ENCODE results near the gene CLCN6.
A peak's percentile ranks its signal among the peaks of the same experiment; 100 is the strongest.

CLCN6 gene

DNA sequence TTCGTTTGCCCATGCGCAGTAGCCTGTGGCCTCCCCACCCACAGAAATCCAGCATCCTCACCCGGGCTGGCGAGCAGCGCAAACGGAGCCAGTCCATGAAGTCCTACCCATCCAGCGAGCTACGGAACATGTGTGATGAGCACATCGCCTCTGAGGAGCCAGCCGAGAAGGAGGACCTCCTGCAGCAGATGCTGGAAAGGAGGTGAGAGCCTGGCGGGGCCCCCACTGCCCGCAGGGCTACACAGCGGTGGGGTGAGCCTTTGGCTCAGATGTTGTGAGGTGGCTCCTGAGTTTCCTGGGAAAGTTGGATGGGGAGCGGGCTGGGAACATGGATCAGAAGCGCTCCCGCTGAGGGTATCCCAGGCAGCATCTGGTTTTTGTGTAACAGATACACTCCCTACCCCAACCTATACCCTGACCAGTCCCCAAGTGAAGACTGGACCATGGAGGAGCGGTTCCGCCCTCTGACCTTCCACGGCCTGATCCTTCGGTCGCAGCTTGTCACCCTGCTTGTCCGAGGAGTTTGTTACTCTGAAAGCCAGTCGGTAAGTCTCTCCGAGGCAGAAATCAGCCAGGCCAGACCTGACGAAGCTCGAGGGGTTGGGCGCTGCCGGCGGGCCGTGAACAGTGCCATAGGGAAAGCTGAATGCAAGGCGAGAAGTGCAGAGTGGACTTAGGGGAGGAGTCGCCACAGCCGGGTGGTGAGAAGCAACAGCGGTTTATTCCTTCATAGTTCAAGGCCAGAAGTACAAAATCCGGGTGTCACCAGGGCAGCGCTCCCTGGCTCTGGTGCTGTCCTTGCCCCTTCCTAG, 31.2 kb downstream of the CLCN6 start:
- TF ChIP-seq, protein P1, sequence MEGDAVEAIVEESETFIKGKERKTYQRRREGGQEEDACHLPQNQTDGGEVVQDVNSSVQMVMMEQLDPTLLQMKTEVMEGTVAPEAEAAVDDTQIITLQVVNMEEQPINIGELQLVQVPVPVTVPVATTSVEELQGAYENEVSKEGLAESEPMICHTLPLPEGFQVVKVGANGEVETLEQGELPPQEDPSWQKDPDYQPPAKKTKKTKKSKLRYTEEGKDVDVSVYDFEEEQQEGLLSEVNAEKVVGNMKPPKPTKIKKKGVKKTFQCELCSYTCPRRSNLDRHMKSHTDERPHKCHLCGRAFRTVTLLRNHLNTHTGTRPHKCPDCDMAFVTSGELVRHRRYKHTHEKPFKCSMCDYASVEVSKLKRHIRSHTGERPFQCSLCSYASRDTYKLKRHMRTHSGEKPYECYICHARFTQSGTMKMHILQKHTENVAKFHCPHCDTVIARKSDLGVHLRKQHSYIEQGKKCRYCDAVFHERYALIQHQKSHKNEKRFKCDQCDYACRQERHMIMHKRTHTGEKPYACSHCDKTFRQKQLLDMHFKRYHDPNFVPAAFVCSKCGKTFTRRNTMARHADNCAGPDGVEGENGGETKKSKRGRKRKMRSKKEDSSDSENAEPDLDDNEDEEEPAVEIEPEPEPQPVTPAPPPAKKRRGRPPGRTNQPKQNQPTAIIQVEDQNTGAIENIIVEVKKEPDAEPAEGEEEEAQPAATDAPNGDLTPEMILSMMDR (IDR thresholded peaks at IDR 0.05; ENCODE audit: low read depth, low read length) = no peak

DNA sequence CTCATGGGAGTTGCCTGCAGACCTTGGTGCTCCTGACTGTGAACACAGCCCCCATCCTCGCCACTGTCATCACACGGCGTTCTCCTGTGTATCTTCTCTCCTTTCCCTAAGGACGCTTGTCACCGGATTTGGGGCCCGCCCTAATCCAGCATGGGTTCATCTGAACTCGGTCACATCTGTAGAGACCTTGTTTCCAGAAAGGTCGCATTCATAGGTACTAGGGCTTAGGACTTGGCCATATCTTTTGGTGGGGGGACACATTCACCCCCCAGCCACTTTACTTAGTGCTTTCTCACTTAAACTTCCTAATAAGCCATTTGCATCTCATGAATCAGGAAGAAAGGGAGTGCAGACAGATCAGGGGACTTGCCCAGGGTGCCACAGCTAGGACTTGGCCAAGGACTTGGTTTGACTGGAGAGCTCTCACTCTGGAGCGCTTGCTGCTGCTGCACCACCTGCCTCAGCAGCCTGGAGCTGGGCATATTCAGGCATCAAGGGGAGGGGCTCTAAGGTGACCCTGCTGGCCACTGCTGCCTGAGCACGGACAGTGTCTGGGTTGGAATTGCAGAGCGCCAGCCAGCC, 31.9 kb downstream of the CLCN6 start:
- DNase-seq (ENCODE audit: extremely low read depth, low read depth) = no peak
- TF ChIP-seq, protein P1 (IDR thresholded peaks at IDR 0.05; ENCODE audit: low read depth, low read length) = no peak

More for the DNA sequence above, 31.2 kb downstream of the CLCN6 start:
- DNase-seq (ENCODE audit: extremely low read depth, low read depth) = no peak

DNA sequence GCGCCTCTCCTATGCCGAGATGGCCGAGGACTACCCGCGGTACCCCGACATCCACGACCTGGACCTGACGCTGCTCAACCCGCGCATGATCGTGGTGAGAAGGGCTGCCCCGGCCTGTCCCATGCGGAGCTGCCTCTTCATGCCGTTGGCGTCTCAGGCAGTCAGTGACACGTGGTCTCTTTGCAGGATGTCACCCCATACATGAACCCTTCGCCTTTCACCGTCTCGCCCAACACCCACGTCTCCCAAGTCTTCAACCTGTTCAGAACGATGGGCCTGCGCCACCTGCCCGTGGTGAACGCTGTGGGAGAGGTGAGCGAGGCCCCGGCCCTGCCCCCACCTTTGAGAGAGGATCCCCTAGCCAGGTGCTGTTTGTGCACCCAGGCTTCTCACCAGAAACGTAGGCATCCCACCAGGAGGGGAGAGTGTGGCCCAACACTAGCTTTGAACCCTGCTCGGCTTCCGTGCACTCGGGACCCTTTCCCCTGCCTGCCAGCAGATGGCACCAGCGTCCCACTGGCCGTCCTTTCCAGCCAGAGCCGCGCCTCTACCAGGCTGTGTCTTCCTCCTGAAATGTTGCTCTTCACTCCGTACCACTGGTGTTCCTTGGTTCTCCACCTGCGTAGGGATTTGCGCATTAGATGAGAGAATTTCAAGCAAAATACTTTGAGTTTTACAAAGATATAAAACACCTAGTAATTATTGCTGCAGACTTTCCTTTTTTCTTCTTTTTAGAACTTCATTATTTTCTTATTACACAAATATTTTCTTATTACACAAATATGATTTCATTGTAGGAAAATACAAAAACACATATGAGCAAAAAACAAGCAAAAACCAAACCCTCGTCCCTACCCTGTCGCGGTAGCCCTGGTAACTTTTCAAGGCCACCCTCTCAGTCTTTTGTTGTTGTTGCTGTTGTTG, 32.6 kb downstream of the CLCN6 start:
- TF ChIP-seq, protein P1 (IDR thresholded peaks at IDR 0.05; ENCODE audit: low read depth, low read length) = peak; percentile 100
- no peak for DNase-seq (ENCODE audit: extremely low read depth, low read depth)

DNA sequence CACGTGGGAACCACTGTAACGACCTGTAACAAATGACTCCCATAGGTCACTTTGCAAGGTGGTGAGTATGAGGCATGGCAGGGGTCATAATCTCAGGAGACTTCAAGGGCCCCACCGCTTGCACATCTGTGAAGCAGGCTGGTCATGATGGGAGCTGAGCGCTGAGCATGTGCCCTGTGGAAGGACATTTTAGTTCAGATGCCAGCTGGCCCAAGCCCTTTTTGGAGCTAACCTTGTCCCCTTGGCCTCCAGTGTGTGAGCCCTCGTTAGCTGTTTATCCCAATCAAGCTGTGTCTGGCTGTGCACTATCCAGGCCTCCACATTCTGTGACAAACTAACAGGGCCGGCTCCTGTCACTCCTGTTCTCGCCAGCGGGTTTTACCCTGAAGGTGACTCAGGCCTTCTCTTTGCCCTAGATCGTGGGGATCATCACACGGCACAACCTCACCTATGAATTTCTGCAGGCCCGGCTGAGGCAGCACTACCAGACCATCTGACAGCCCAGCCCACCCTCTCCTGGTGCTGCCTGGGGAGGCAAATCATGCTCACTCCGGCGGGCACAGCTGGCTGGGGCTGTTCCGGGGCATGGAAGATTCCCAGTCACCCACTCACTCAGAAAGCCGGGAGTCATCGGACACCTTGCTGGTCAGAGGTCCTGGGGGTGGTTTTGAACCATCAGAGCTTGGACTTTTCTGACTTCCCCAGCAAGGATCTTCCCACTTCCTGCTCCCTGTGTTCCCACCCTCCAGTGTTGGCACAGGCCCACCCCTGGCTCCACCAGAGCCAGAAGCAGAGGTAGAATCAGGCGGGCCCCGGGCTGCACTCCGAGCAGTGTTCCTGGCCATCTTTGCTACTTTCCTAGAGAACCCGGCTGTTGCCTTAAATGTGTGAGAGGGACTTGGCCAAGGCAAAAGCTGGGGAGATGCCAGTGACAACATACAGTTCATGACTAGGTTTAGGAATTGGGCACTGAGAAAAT, 34.0 kb downstream of the CLCN6 start:
- TF ChIP-seq, protein P1 (IDR thresholded peaks at IDR 0.05; ENCODE audit: low read depth, low read length) = no peak
- DNase-seq (ENCODE audit: extremely low read depth, low read depth) = no peak

GRCh38 chr1:11841245-11842153, 35.5 kb downstream of the CLCN6 start:
- no peak for DNase-seq (ENCODE audit: extremely low read depth, low read depth)
- TF ChIP-seq, protein P1 (IDR thresholded peaks at IDR 0.05; ENCODE audit: low read depth, low read length) = no peak
